ENCODE measurements around the gene ATG13. TPM values are rescaled to one million over a fixed set of nuclear protein-coding genes. Genes with fewer than 3 reads are reported as not detected.

Gene ATG13
- total and polyA plus RNA-seq, 10 donors = 14.9 to 111 (median 81.9) TPM

- Histone ChIP-seq H3K4me1 (peaks cover 0 to 28% (median 6%) of the 10 kb centered on the region in 6 donors), H3K27ac (peak overlapping the region in 7 of 8 donors; percentile 12 to 63 (median 52)), H3K36me3 (peaks cover 9 to 100% (median 81%) of the 10 kb centered on the region in 6 donors), H3K27me3 (replicated peaks in 1 of 7) (no peaks in the 10 kb centered on the region), H3K9me3 (no peaks in the 10 kb centered on the region), H3K4me3 (no peak overlapping the region)
- no peak for TF ChIP-seq POLR2A (IDR thresholded peaks at IDR 0.05)
- TF ChIP-seq POLR2AphosphoS5 (IDR thresholded peaks at IDR 0.05) = peak in 1 of 3 donors; percentile 71
- no peak for DNase-seq
- intact Hi-C loops (cut with DNase I; ENCODE audit: low total_unique reads) = no loop called here
- 52 to 78% (median 72%) methylated on average over 2 of the region's 2 CpGs for WGBS, 5 donors
These were observed 31.9 kb downstream of the ATG13 start for GRCh38 chr11:46649180-46649738.

- no peak for DNase-seq
These were observed 38.3 kb downstream of the ATG13 start for GRCh38 chr11:46655631-46656030.

GRCh38 chr11:46657186-46657585 lies 39.8 kb downstream of the ATG13 start:
- no peak for DNase-seq
- no peak overlapping the region for H3K27ac ChIP-seq
- intact Hi-C loops (cut with DNase I; ENCODE audit: low total_unique reads) = no loop called here
- no peaks in the 10 kb centered on the region for H3K9me3 ChIP-seq
- H3K4me3 ChIP-seq = no peak overlapping the region
- no peaks in the 10 kb centered on the region for H3K27me3 ChIP-seq (replicated peaks in 1 of 7)
- 91 to 95% (median 93%) methylated on average over 3 of the region's 3 CpGs for WGBS, 5 donors
- peaks cover 12 to 100% (median 90%) of the 10 kb centered on the region in 6 donors for H3K36me3 ChIP-seq
- TF ChIP-seq CTCF (IDR thresholded peaks at IDR 0.05 in 8 of 11, conservative IDR thresholded peaks at IDR 0.05 in 3 of 11) = no peak
- TF ChIP-seq POLR2A (IDR thresholded peaks at IDR 0.05) = no peak
- no peak for TF ChIP-seq POLR2AphosphoS5 (IDR thresholded peaks at IDR 0.05)
- peaks cover 0 to 21% (median 6%) of the 10 kb centered on the region in 6 donors for H3K4me1 ChIP-seq

More at GRCh38 chr11:46655631-46656030, 38.3 kb downstream of the ATG13 start:
- WGBS, 5 donors = 73 to 87% (median 79%) methylated on average over 4 of the region's 4 CpGs
- TF ChIP-seq POLR2A (IDR thresholded peaks at IDR 0.05) = no peak
- peak in 1 of 3 donors; percentile 16 for TF ChIP-seq POLR2AphosphoS5 (IDR thresholded peaks at IDR 0.05)
- no peak overlapping the region for H3K4me3 ChIP-seq
- no peaks in the 10 kb centered on the region for H3K9me3 ChIP-seq
- H3K36me3 ChIP-seq = peaks cover 18 to 100% (median 95%) of the 10 kb centered on the region in 6 donors
- intact Hi-C loops (cut with DNase I; ENCODE audit: low total_unique reads) = no loop called here
- H3K27me3 ChIP-seq (replicated peaks in 1 of 7) = no peaks in the 10 kb centered on the region
- no peak overlapping the region for H3K27ac ChIP-seq
- H3K4me1 ChIP-seq = peaks cover 0 to 21% (median 6%) of the 10 kb centered on the region in 6 donors

GRCh38 chr11:46658259-46658658 lies 40.9 kb downstream of the ATG13 start:
- Histone ChIP-seq H3K4me1 (peaks cover 0 to 21% (median 6%) of the 10 kb centered on the region in 6 donors), H3K27me3 (replicated peaks in 1 of 7) (no peaks in the 10 kb centered on the region), H3K27ac (no peak overlapping the region), H3K9me3 (no peaks in the 10 kb centered on the region), H3K36me3 (peaks cover 12 to 100% (median 89%) of the 10 kb centered on the region in 6 donors), H3K4me3 (no peak overlapping the region)
- WGBS, 5 donors = 60 to 89% (median 71%) methylated on average over 4 of the region's 4 CpGs
- TF ChIP-seq POLR2AphosphoS5 (IDR thresholded peaks at IDR 0.05) (no peak), POLR2A (IDR thresholded peaks at IDR 0.05) (no peak), CTCF (IDR thresholded peaks at IDR 0.05 in 8 of 11, conservative IDR thresholded peaks at IDR 0.05 in 3 of 11) (no peak)
- intact Hi-C loops (cut with DNase I; ENCODE audit: low total_unique reads) = no loop called here
- DNase-seq = no peak

- Histone ChIP-seq H3K27ac (peak overlapping the region in 2 of 8 donors; percentile 24 to 41), H3K36me3 (peaks cover 12 to 100% (median 88%) of the 10 kb centered on the region in 6 donors), H3K4me1 (peaks cover 0 to 22% (median 10%) of the 10 kb centered on the region in 6 donors), H3K9me3 (no peaks in the 10 kb centered on the region), H3K4me3 (no peak overlapping the region), H3K27me3 (replicated peaks in 1 of 7) (no peaks in the 10 kb centered on the region)
- WGBS, 5 donors = 60 to 81% (median 66%) methylated on average over 1 of the region's 1 CpG
- intact Hi-C loops (cut with DNase I; ENCODE audit: low total_unique reads) = no loop called here
- TF ChIP-seq POLR2A (IDR thresholded peaks at IDR 0.05) = no peak
- no peak for TF ChIP-seq POLR2AphosphoS5 (IDR thresholded peaks at IDR 0.05)
- no peak for TF ChIP-seq CTCF (IDR thresholded peaks at IDR 0.05 in 8 of 11, conservative IDR thresholded peaks at IDR 0.05 in 3 of 11)
- no peak for DNase-seq
These were observed 42.6 kb downstream of the ATG13 start for GRCh38 chr11:46659908-46660307.

Data from spleen (tissue), 11 donors.